ENCODE data around the gene PTPN14. TPM values are rescaled to one million over a fixed set of nuclear protein-coding genes. Genes with fewer than 3 reads are reported as not detected.

The PTPN14 gene
- total RNA-seq, 1 experiment from 2014 or later, result 76.4 TPM

- Mint-ChIP-seq H3K4me1 (no peaks in the 10 kb centered on the region), H3K9me3 (no peaks in the 10 kb centered on the region), H3K36me3 (ENCODE audit: insufficient read depth in 1 of 3, low read depth in 3 of 3) (no peaks in the 10 kb centered on the region), H3K4me3 (no peak overlapping the region), H3K27me3 (ENCODE audit: low read depth) (no peaks in the 10 kb centered on the region), H3K27ac (no peak overlapping the region; a peak in 1 of 7 replicates)
- no peak overlapping the region for H4K91ac ChIP-seq (ENCODE audit: insufficient read length, low read depth, low read length)
- no peaks in the 10 kb centered on the region for H4K20me1 ChIP-seq (ENCODE audit: control insufficient read depth, insufficient read depth, insufficient read length)
- no peak overlapping the region for H2BK5ac ChIP-seq (ENCODE audit: insufficient read length, low read length)
- no peak overlapping the region for H2AFZ ChIP-seq (ENCODE audit: low read length)
- H2BK12ac ChIP-seq (ENCODE audit: insufficient read length, low read depth, low read length), result no peak overlapping the region
- H2BK120ac ChIP-seq (ENCODE audit: low read depth, low read length, poor library complexity, severe bottlenecking), result no peak overlapping the region
- H2AK5ac ChIP-seq (ENCODE audit: insufficient read length, low read length), result no peak overlapping the region
- H3K23ac ChIP-seq (ENCODE audit: insufficient read length, low read depth, low read length), result no peak overlapping the region
- H3K79me2 ChIP-seq (ENCODE audit: insufficient read depth, low read length), result no peaks in the 10 kb centered on the region
- no peaks in the 10 kb centered on the region for H3K4me1 ChIP-seq (ENCODE audit: insufficient read depth, low read length)
- no peak overlapping the region for H2BK15ac ChIP-seq (ENCODE audit: low read depth, low read length)
- no peaks in the 10 kb centered on the region for H3K79me1 ChIP-seq (ENCODE audit: insufficient read depth, low read depth, low read length, poor library complexity, severe bottlenecking)
- H3K27me3 ChIP-seq (ENCODE audit: insufficient read depth, low read length), result no peaks in the 10 kb centered on the region
- no peak overlapping the region for H4K8ac ChIP-seq (replicated peaks; ENCODE audit: insufficient read length, low read depth, low read length)
- H3K27ac ChIP-seq (ENCODE audit: insufficient read length, low read depth, low read length), result no peak overlapping the region
- H3K23me2 ChIP-seq (ENCODE audit: insufficient read length, low read depth, low read length, poor library complexity, severe bottlenecking), result no peaks in the 10 kb centered on the region
- DNase-seq, result no peak
- no peak overlapping the region for H3K9ac ChIP-seq (ENCODE audit: extremely low read depth, insufficient read length, low read length)
- H3K4me2 ChIP-seq (ENCODE audit: insufficient read depth, insufficient read length, low read length), result no peak overlapping the region
- H3K56ac ChIP-seq (ENCODE audit: insufficient read length, low read depth, low read length), result no peak overlapping the region
- H3K14ac ChIP-seq (ENCODE audit: insufficient read depth, low read length), result no peak overlapping the region
- H3T11ph ChIP-seq (ENCODE audit: low read length), result no peak overlapping the region
- no peaks in the 10 kb centered on the region for H3K9me3 ChIP-seq (ENCODE audit: control insufficient read depth, low read depth, low read length)
- H3K4ac ChIP-seq (ENCODE audit: low read depth, low read length), result no peak overlapping the region
- TF ChIP-seq CTCF (conservative IDR thresholded peaks at IDR 0.05), result no peak
- no CpG with 5 or more reads among the region's 2 CpGs for WGBS (ENCODE audit: extremely low coverage, insufficient read length, low lambda C conversion rate)
- no peak overlapping the region for H4K5ac ChIP-seq (ENCODE audit: insufficient read length, low read depth, low read length)
- no peak overlapping the region for H2BK20ac ChIP-seq (ENCODE audit: low read depth, low read length, poor library complexity, severe bottlenecking)
- no peak overlapping the region for H3K18ac ChIP-seq (ENCODE audit: insufficient read length, low read depth, low read length)
Measured at GRCh38 chr1:214567481-214567980, 16.1 kb upstream of the PTPN14 start.
